Subcutaneous adipose tissue (tissue), 4 donors: Measurements from ENCODE around the gene ATIC. TPM values are rescaled to one million over a fixed set of nuclear protein-coding genes. Genes with fewer than 3 reads are reported as not detected.

Source experiments
- CTCF ChIP-seq: fragments of 450-650 bp; IDR thresholded peaks from one replicate; pipeline ENCODE4 v1.5.1; 2016; ENCODE audit warnings: low read depth, mild to moderate bottlenecking, control low read depth, antibody characterized with exemption, moderate library complexity
- total RNA-seq, 4 donors: library from RNA; depleted of rRNA; stranded (reverse); fragments of >200 nt; gene quantifications; one replicate each; pipeline ENCODE4 v1.1.0, GENCODE V29; 2016

The ATIC gene
- total RNA-seq, 4 donors from 2014 or later = 33.5 to 71.9 (median 55.2) TPM

- TF ChIP-seq CTCF = no peak
Observed at GRCh38 chr2:215272918-215273317, 38.9 kb upstream of the ATIC start.

- no peak for TF ChIP-seq CTCF
Observed at GRCh38 chr2:215274829-215275228, 37.0 kb upstream of the ATIC start.

GRCh38 chr2:215275824-215276223 lies 36.0 kb upstream of the ATIC start:
- TF ChIP-seq CTCF = no peak

- TF ChIP-seq CTCF = no peak
Observed at GRCh38 chr2:215277944-215278343, 33.9 kb upstream of the ATIC start.

- TF ChIP-seq CTCF = no peak
Observed at GRCh38 chr2:215280326-215280725, 31.5 kb upstream of the ATIC start.

- TF ChIP-seq CTCF = no peak
Observed at GRCh38 chr2:215283221-215283620, 28.6 kb upstream of the ATIC start.

GRCh38 chr2:215286309-215286708 lies 25.6 kb upstream of the ATIC start:
- no peak for TF ChIP-seq CTCF
